Spleen (tissue), 11 donors: ENCODE data around the gene XRCC1. TPM values are rescaled to one million over a fixed set of nuclear protein-coding genes. Genes with fewer than 3 reads are reported as not detected.

Experiments
- DNase-seq: peaks from one replicate; pipeline ENCODE4 v3.0.0-alpha.2; 2020
- H3K27ac ChIP-seq, 8 donors: fragments of 200-600 bp; sonication (generic) in 7 of 8; 1 replicate in 4 of 8; 2 replicates in 4 of 8; pipeline versions ENCODE4 v1.5.0 to v1.8.0; 2016 to 2021; ENCODE audit warnings: inconsistent platforms in 4 of 8, mild to moderate bottlenecking in 4 of 8, moderate library complexity in 1 of 8
- H3K27me3 ChIP-seq, 7 donors: fragments of 200-600 bp; sonication (generic) in 6 of 7; replicated peaks in 1 of 7; 1 replicate in 4 of 7; 2 replicates in 3 of 7; pipeline versions ENCODE4 v1.5.0 to v1.8.0; 2016 to 2021; ENCODE audit warnings: inconsistent platforms in 3 of 7, mild to moderate bottlenecking in 1 of 7
- H3K36me3 ChIP-seq, 6 donors: fragments of 200-600 bp; sonication (generic) in 5 of 6; 1 replicate in 4 of 6; 2 replicates in 2 of 6; pipeline versions ENCODE4 v1.5.0 to v1.8.0; 2016 to 2021; ENCODE audit warnings: inconsistent platforms in 2 of 6
- H3K4me1 ChIP-seq, 6 donors: fragments of 200-600 bp; sonication (generic) in 5 of 6; 1 replicate in 3 of 6; 2 replicates in 3 of 6; pipeline versions ENCODE4 v1.5.0 to v1.8.0; 2016 to 2021; ENCODE audit warnings: inconsistent platforms in 3 of 6
- H3K4me3 ChIP-seq, 8 donors: fragments of 200-600 bp; sonication (generic) in 7 of 8; 1 replicate in 4 of 8; 2 replicates in 4 of 8; pipeline versions ENCODE4 v1.5.0 to v1.8.0; 2016 to 2021; ENCODE audit warnings: inconsistent platforms in 4 of 8, mild to moderate bottlenecking in 4 of 8, moderate library complexity in 2 of 8
- H3K9me3 ChIP-seq, 8 donors: fragments of 200-600 bp; sonication (generic) in 7 of 8; 1 replicate in 4 of 8; 2 replicates in 4 of 8; pipeline versions ENCODE4 v1.5.0 to v1.8.0; 2016 to 2021; ENCODE audit warnings: inconsistent platforms in 4 of 8
- POLR2A ChIP-seq, 3 donors: fragments of 450-650 bp; IDR thresholded peaks; one replicate each; pipeline ENCODE4 v1.5.1; 2017; ENCODE audit warnings: antibody characterized with exemption in 3 of 3, mild to moderate bottlenecking in 1 of 3
- POLR2AphosphoS5 ChIP-seq, 3 donors: sonication (generic); formaldehyde crosslinking; IDR thresholded peaks; one replicate each; pipeline ENCODE4 v1.5.1; 2017; ENCODE audit warnings: antibody characterized with exemption in 3 of 3
- WGBS, 5 donors: extraction: QIAGEN DNeasy Blood & Tissue Kit in 3 of 5; methylation state at CpG; one replicate each; pipeline versions ENCODE4 v1.1.5 to v1.1.7; 2013 to 2018; 5-methylcytosine and 5-hydroxymethylcytosine counted together
- intact Hi-C: fragments of 100-400 bp; cut with DNase I; formaldehyde crosslinking; loops from one replicate; pipeline ENCODE4 v1.15.0; 2023; ENCODE audit warnings: low total_unique reads
- polyA plus RNA-seq, 3 donors: library from polyadenylated mRNA; stranded (reverse); fragments of 200-250 nt; gene quantifications; one replicate each; pipeline ENCODE4 v1.2.1, GENCODE V29; 2013
- total RNA-seq, 7 donors: library from RNA; depleted of rRNA in 3 of 7; stranded (reverse); fragments of >200 nt in 3 of 7; fragmentation: NEBNext Ultra II Directional in 4 of 7; extraction: Animal tissue kit (Norgen Biotek cat#: 25700) in 4 of 7; gene quantifications; one replicate each; pipeline versions ENCODE4 v1.1.0 to v1.2.1, GENCODE V29; 2016 to 2021
- TF ChIP-seq, protein P1 (sequence below), 11 experiments: fragments of 200-600 bp in 7 of 11; fragments of 450-650 bp in 4 of 11; sonication (generic) in 4 of 11; IDR thresholded peaks in 8 of 11; conservative IDR thresholded peaks in 3 of 11; 1 replicate in 7 of 11; 2 replicates in 4 of 11; pipeline versions ENCODE4 v1.4.0 to v1.8.0; 2016 to 2021; ENCODE audit warnings: antibody characterized with exemption in 11 of 11, inconsistent platforms in 4 of 11, mild to moderate bottlenecking in 1 of 11
- donor health status: healthy with polysubstance abuse.
- donor health status: DM: no; HTN: no; CAD: no; lungs with moderate emphysema.
- donor health status: DM: no; HTN: no; CAD: no.
- donor health status: Bipolar disorder and iron deficiency.
- donor health status: healthy.
- donor health status: DM: no; HTN: no; CAD: no.
- donor health status: DM: yes; HTN: yes; CAD: no.

Gene XRCC1
- total and polyA plus RNA-seq, 10 donors: 16.0 to 32.0 (median 25.1) TPM

DNA sequence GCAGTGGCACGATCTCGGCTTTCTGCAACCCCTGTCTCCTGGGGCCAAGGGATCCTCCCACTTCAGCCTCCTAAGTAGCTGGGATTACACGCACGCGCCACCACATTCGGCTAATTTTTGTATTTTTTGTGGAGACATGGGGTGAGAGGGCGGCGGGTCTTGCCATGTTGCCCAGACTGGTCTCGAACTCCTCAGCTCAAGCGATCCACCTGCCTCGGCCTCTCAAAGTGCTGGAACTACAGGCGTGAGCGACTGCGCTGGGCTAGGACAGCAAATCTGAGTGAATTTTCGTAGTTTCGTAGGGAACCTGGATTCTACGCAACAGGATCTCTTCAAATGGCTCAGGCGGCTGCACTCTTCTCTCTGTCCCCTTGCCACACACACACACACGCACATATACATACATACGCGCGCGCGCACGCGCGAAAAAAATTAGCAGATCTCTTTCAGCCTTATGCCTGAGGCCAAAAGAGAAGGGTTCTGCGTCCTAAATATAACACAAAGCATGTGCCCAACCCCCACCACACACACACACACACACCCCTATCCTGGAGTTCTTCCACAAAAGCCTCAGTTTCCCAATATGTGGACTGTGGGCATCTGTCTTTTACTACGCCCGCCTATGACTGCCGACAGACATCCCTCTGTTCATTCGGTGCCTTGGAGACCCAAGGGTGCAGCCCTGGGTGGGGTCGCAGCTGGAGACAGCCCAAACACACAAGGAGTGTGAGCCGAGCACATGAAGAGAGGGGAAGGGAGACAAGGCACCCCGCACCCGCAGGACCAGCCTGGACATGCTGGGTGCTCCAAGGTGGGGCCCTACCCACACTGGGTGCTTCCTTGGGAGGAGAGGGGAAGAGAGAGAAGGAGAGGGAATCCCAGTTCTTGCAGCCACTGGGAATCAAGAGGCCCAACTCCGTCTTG, 890 bp upstream of the XRCC1 start:
- H3K27ac ChIP-seq: peak overlapping the region in 7 of 8 donors; percentile 22 to 93 (median 86)
- H3K9me3 ChIP-seq: no peaks in the 10 kb centered on the region
- no peaks in the 10 kb centered on the region for H3K27me3 ChIP-seq
- H3K4me3 ChIP-seq: peak overlapping the region; percentile 20 to 93 (median 75)
- TF ChIP-seq, protein P1, sequence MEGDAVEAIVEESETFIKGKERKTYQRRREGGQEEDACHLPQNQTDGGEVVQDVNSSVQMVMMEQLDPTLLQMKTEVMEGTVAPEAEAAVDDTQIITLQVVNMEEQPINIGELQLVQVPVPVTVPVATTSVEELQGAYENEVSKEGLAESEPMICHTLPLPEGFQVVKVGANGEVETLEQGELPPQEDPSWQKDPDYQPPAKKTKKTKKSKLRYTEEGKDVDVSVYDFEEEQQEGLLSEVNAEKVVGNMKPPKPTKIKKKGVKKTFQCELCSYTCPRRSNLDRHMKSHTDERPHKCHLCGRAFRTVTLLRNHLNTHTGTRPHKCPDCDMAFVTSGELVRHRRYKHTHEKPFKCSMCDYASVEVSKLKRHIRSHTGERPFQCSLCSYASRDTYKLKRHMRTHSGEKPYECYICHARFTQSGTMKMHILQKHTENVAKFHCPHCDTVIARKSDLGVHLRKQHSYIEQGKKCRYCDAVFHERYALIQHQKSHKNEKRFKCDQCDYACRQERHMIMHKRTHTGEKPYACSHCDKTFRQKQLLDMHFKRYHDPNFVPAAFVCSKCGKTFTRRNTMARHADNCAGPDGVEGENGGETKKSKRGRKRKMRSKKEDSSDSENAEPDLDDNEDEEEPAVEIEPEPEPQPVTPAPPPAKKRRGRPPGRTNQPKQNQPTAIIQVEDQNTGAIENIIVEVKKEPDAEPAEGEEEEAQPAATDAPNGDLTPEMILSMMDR (IDR thresholded peaks at IDR 0.05 in 8 of 11, conservative IDR thresholded peaks at IDR 0.05 in 3 of 11): no peak
- no peak for TF ChIP-seq POLR2AphosphoS5 (IDR thresholded peaks at IDR 0.05)
- no peak for TF ChIP-seq POLR2A (IDR thresholded peaks at IDR 0.05)
- peaks cover 9 to 72% (median 38%) of the 10 kb centered on the region in 6 donors for H3K4me1 ChIP-seq
- WGBS, 5 donors: 62 to 77% (median 74%) methylated on average over 37 of the region's 37 CpGs
- DNase-seq: peak; percentile 77
- peaks cover 0 to 28% (median 3%) of the 10 kb centered on the region in 6 donors for H3K36me3 ChIP-seq
- intact Hi-C loops: no loop called here

DNA sequence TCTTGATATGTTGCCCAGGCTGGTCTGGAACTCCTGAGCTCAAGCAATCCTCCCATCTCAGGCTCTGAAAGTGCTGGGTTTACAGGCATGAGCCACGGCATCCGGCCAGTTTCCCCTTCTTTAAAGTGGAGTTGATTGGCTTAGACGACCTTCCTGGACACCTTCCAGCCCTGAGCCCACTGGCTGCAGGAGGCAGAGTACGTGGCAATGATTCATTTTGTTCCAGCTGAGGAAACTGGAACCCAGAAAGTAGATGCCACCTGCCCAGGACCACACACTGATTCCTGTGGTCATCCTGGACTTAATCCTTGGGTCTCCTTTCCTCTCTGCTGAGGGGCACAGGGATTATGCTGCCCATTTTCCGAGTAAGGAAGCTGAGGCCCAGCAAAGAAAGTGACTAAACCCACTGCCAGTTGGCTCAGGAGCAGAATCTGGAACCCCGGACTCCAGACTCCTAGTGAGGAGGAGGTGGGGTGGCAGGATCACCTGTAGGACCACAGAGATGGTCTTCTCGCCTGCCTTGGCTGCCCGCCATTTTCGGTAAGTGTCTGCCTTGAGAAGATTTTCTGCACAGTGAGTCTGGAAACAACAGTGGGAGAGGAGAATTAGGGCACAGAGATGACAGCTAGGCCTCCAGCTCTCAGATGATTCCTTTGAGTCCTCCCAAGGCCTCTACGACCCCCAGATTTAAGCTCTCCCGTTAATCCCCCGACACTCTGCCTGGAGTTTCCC, 737 bp downstream of the XRCC1 start:
- WGBS, 5 donors: 29 to 41% (median 32%) methylated on average over 12 of the region's 12 CpGs
- H3K4me1 ChIP-seq: peaks cover 9 to 72% (median 36%) of the 10 kb centered on the region in 6 donors
- H3K9me3 ChIP-seq: no peaks in the 10 kb centered on the region
- intact Hi-C loops: no loop called here
- no peaks in the 10 kb centered on the region for H3K27me3 ChIP-seq
- peaks cover 0 to 38% (median 3%) of the 10 kb centered on the region in 6 donors for H3K36me3 ChIP-seq
- TF ChIP-seq POLR2A (IDR thresholded peaks at IDR 0.05) (no peak), POLR2AphosphoS5 (IDR thresholded peaks at IDR 0.05) (no peak)
- TF ChIP-seq, protein P1 (IDR thresholded peaks at IDR 0.05 in 8 of 11, conservative IDR thresholded peaks at IDR 0.05 in 3 of 11): no peak
- peak overlapping the region; percentile 62 to 93 (median 86) for H3K27ac ChIP-seq
- peak overlapping the region; percentile 61 to 93 (median 75) for H3K4me3 ChIP-seq
- DNase-seq: no peak

DNA sequence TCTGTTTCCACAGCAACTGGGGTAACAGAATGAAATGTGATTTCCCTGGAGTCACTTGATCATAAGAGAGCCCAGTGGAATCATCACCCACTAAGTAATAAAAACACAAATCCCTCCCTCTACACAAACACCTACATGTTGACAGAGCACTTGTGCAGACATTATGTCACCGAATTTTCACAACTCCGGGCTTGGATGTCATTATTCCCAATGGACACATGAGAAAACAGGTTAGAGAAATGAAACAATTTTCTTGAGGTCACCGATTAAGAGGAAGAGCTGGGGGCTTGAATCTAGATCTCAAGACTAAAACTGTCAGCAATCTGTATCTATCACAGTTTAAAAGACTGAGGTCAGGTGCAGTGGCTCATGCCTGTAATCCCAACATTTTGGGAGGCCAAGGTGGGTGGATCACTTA, 3.1 kb downstream of the XRCC1 start:
- H3K27me3 ChIP-seq: no peaks in the 10 kb centered on the region
- no peaks in the 10 kb centered on the region for H3K9me3 ChIP-seq
- intact Hi-C loops: no loop called here
- H3K36me3 ChIP-seq: peaks cover 0 to 49% (median 3%) of the 10 kb centered on the region in 6 donors
- H3K4me1 ChIP-seq: peaks cover 9 to 65% (median 35%) of the 10 kb centered on the region in 6 donors
- H3K4me3 ChIP-seq: no peak overlapping the region
- TF ChIP-seq, protein P1 (IDR thresholded peaks at IDR 0.05 in 8 of 11, conservative IDR thresholded peaks at IDR 0.05 in 3 of 11): no peak
- TF ChIP-seq POLR2AphosphoS5 (IDR thresholded peaks at IDR 0.05) (no peak), POLR2A (IDR thresholded peaks at IDR 0.05) (no peak)
- DNase-seq: no peak
- H3K27ac ChIP-seq: no peak overlapping the region
- WGBS, 5 donors: 93 to 97% (median 96%) methylated on average over 3 of the region's 3 CpGs
